ENCODE data around the gene FREM3. TPM values are rescaled to one million over a fixed set of nuclear protein-coding genes. Genes with fewer than 3 reads are reported as not detected.
"Not testable (repeated sequence)": the region's sequence is repeated elsewhere in the genome, so short reads cannot be mapped to it uniquely, and the experiment has no call there.

Gene FREM3
- total RNA-seq, 1 experiment from 2014 or later, result not detected

DNA sequence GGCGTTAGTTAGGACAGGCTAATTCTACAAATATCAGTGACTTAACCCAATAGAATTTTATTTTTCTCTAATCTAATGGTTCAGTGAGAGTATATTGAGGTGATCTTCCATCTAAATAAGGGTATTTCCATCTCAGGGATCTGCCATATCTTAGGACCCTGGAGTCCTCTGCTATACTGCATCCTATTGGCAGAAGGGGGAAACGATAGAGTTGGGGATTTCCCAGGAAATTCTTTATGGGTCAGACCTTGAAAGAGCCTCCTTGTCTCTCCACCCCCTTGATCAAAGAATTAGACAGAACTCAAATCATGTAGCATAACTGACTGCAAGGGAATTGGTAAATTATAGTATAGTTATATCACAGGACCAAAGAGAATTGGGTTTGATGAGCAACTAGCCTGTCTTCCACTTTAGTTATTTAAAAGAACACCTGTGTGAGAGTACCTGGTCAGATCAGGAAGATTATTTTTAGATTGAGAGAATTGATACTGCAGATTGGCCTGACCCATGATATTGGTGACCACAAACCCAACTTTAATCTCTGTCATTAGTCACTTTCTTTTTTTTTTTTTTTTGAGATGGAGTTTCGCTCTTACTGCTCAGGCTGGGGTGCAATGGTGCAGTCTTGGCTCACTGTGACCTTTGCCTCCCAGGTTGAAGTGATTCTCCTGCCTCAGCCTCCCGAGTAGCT is 161.4 kb downstream of the FREM3 start:
- H3K4me3 ChIP-seq, result no peak overlapping the region
- H3K36me3 ChIP-seq, result peaks cover 93% of the 10 kb centered on the region
- no peaks in the 10 kb centered on the region for H3K4me1 ChIP-seq (replicated peaks)
- no peaks in the 10 kb centered on the region; the same call in 1 of the 2 replicates for H3K27me3 ChIP-seq (replicated peaks)
- no peak for DNase-seq (ENCODE audit: low read depth in 1 of 2, low spot score in 2 of 2)
- no peaks in the 10 kb centered on the region for H3K9me3 ChIP-seq (replicated peaks)
- H3K27ac ChIP-seq, result no peak overlapping the region

DNA sequence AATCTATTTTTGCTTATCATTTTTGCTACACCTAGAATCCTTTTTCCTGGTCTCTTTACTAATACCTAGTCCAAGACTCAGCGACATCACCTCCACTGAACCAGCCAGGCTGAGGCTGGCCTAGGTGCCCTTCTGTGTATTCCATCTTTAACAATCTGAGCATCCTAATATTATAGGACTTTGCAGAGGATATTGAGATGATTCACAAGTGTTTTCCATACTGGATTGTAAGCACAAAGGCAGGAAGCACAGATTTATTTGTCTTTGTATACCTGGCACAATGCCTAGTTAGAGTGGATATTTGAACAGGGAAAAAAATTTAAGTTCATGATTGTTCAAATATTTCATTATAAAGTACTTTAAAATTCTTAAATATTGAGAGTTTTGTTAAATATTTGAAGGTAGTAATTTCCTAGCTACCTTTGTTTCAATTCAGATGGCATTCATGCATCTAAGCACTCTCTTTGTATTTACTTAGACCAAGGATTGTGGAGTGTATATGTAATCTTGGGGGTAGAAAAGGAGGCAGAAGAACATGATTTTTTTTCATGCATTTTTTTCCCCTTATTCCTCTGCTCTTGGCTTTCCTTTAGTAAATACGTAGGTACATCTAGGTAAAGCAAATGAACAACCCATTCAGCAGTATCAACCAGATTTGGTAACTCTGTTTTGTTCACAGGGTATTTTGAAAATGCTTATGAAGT is 168.5 kb downstream of the FREM3 start:
- Histone ChIP-seq H3K27me3 (replicated peaks) (no peaks in the 10 kb centered on the region), H3K4me3 (no peak overlapping the region), H3K9me3 (replicated peaks) (no peaks in the 10 kb centered on the region), H3K36me3 (peaks cover 86% of the 10 kb centered on the region), H3K27ac (no peak overlapping the region), H3K4me1 (replicated peaks) (peaks cover 13% of the 10 kb centered on the region)
- peak in 1 of 2 experiments; percentile 25 for DNase-seq (ENCODE audit: low read depth in 1 of 2, low spot score in 2 of 2)

DNA sequence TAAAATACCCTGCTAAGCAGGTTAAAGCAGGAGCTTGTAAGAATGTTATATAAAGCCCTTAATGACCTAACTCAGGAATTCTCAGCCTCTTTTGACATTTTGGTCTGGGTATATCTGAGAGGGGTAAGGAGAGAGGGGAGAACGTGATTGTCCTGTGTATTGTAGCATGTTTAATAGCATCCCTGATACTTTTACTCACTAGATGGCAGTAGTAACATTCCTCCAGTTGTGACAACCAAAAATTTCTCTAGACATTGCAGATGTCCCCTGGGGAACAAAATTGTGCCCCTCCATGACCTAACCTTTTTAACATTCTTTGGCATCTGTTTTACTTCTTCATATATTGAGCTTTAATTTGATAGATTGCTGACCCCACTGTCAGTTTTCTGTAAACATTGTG is 169.1 kb downstream of the FREM3 start:
- no peak overlapping the region for H3K27ac ChIP-seq
- H3K4me3 ChIP-seq, result no peak overlapping the region
- H3K4me1 ChIP-seq (replicated peaks), result peaks cover 13% of the 10 kb centered on the region
- no peaks in the 10 kb centered on the region for H3K9me3 ChIP-seq (replicated peaks)
- peaks cover 86% of the 10 kb centered on the region for H3K36me3 ChIP-seq
- no peaks in the 10 kb centered on the region for H3K27me3 ChIP-seq (replicated peaks)
- no peak for DNase-seq (ENCODE audit: low read depth in 1 of 2, low spot score in 2 of 2)

DNA sequence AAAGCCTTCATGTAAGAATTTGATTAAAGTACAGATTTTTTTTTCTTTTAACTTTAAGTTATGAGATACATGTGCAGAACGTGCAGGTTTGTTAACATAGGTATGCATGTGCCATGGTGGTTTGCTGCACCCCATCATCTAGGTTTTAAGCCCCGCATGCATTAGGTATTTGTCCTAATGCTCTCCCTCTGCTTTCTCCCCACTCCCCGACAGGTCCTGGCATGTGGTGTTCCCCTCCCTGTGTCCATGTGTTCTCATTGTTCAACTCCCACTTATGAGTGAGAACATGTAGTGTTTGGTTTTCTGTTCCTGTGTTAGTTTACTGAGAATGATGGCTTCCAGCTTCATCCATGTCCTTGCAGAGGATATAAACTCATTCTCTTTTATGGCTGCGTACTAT is 172.4 kb downstream of the FREM3 start:
- not testable (repeated sequence) for H3K4me3 ChIP-seq
- peaks cover 87% of the 10 kb centered on the region for H3K36me3 ChIP-seq

More for the DNA sequence above, 172.4 kb downstream of the FREM3 start:
- DNase-seq (ENCODE audit: low read depth in 1 of 2, low spot score in 2 of 2); H3K27ac ChIP-seq; H3K27me3 ChIP-seq (replicated peaks); H3K9me3 ChIP-seq (replicated peaks): not testable (repeated sequence)
- H3K4me1 ChIP-seq (replicated peaks), result peaks cover 13% of the 10 kb centered on the region

Other genes starting within 250 kb of the FREM3 start
- 38.1 and 46.9 TPM in 2 replicates for gene SMARCA5, start 187.0 kb downstream of the FREM3 start, total RNA-seq (2014; rRNA removed; shearing (Covaris generic))
- gene GYPE, start 204.9 kb upstream of the FREM3 start, total RNA-seq (2014; rRNA removed; shearing (Covaris generic)), result 0.95 and 2.1 TPM in 2 replicates